ENCODE measurements around the gene VPS13D. TPM values are rescaled to one million over a fixed set of nuclear protein-coding genes. Genes with fewer than 3 reads are reported as not detected.

The VPS13D gene
- total RNA-seq, 4 donors from 2014 or later: 137 to 238 (median 191) TPM

DNA sequence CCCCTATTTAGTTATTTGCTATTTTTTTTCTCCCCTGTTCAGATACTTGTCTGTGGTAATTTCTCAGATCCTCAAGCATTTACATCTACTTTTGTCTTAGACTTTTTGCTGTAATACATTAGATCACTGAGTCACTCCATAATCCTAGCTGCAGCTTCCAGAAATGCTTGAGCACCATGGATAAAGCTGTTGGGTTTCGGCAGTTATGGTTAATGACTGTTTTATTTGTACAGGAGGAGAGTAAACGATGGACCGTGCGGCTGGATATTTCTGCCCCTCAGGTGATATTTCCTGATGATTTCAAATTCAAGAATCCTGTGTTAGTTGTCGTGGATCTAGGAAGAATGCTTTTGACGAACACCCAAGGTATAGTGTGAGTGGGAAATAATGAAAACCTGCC lies 42.9 kb downstream of the VPS13D start:
- intact Hi-C loops (cut with DNase I): loop anchor here (2.0 kb wide), 1 partner anchor 384 kb away; no protein-coding TSS in a partner anchor
- DNase-seq: no peak
- Histone ChIP-seq H3K4me3 (replicated peaks in 1 of 3) (no peak overlapping the region), H3K27ac (no peak overlapping the region), H3K27me3 (no peaks in the 10 kb centered on the region), H3K9me3 (no peaks in the 10 kb centered on the region), H3K4me1 (no peaks in the 10 kb centered on the region), H3K36me3 (peaks cover 64 to 84% of the 10 kb centered on the region in 2 donors)
- TF ChIP-seq POLR2A (IDR thresholded peaks at IDR 0.05): no peak
- TF ChIP-seq, protein P1, sequence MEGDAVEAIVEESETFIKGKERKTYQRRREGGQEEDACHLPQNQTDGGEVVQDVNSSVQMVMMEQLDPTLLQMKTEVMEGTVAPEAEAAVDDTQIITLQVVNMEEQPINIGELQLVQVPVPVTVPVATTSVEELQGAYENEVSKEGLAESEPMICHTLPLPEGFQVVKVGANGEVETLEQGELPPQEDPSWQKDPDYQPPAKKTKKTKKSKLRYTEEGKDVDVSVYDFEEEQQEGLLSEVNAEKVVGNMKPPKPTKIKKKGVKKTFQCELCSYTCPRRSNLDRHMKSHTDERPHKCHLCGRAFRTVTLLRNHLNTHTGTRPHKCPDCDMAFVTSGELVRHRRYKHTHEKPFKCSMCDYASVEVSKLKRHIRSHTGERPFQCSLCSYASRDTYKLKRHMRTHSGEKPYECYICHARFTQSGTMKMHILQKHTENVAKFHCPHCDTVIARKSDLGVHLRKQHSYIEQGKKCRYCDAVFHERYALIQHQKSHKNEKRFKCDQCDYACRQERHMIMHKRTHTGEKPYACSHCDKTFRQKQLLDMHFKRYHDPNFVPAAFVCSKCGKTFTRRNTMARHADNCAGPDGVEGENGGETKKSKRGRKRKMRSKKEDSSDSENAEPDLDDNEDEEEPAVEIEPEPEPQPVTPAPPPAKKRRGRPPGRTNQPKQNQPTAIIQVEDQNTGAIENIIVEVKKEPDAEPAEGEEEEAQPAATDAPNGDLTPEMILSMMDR (IDR thresholded peaks at IDR 0.05): no peak
- WGBS, 2 donors: 95 to 97% methylated on average over 6 of the region's 6 CpGs

DNA sequence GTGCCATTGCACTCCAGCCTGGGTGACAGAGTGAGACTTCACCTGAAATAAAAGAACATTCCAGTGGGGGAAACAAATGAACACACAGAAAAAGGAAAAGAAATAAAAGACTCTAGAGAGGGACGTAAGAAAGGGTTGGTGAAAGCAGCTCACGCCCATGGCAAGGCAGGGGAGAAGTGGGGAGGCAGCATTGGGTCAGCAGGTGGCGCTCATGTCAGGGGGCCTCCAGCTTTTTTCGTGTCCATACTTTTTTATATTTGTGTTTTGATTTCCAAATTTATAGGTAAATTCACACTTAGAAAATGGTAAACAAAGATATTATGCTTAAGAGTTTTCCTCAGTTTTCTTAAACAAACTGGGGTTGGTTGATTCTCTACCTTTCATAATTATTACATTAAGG lies 45.5 kb downstream of the VPS13D start:
- Histone ChIP-seq H3K4me1 (no peaks in the 10 kb centered on the region), H3K27me3 (no peaks in the 10 kb centered on the region), H3K4me3 (replicated peaks in 1 of 3) (no peak overlapping the region), H3K27ac (no peak overlapping the region), H3K36me3 (peaks cover 56 to 75% of the 10 kb centered on the region in 2 donors), H3K9me3 (no peaks in the 10 kb centered on the region)
- peak; percentile 38 to 39 for DNase-seq
- intact Hi-C loops (cut with DNase I): no loop called here
- 69 to 70% methylated on average over 4 of the region's 4 CpGs for WGBS, 2 donors
- TF ChIP-seq, protein P1 (IDR thresholded peaks at IDR 0.05): peak in 5 of 6 experiments; percentile 41 to 64 (median 53)
- no peak for TF ChIP-seq POLR2A (IDR thresholded peaks at IDR 0.05)

DNA sequence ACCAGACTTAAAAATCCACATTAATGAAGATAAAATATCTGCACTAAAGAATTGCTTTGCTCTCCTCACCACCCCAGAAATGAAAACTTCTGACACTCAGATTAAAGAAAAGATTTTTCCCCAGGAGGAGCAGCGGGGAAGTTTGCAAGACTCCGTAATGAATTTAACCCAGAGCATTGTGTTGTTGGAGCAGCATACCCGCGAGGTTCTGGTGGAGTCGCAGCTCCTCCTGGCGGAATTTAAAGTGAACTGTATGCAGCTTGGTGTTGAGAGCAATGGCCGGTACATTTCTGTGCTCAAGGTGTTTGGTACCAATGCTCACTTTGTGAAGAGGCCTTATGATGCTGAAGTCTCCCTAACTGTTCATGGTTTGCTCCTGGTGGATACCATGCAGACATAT lies 46.4 kb downstream of the VPS13D start:
- Histone ChIP-seq H3K36me3 (peaks cover 47 to 67% of the 10 kb centered on the region in 2 donors), H3K4me1 (no peaks in the 10 kb centered on the region), H3K27ac (no peak overlapping the region), H3K4me3 (replicated peaks in 1 of 3) (no peak overlapping the region), H3K9me3 (no peaks in the 10 kb centered on the region), H3K27me3 (no peaks in the 10 kb centered on the region)
- TF ChIP-seq POLR2A (IDR thresholded peaks at IDR 0.05): no peak
- TF ChIP-seq, protein P1 (IDR thresholded peaks at IDR 0.05): peak in 2 of 6 experiments; percentile 27 to 34
- intact Hi-C loops (cut with DNase I): no loop called here
- 76 to 86% methylated on average over 7 of the region's 7 CpGs for WGBS, 2 donors
- peak; percentile 10 to 11 for DNase-seq

DNA sequence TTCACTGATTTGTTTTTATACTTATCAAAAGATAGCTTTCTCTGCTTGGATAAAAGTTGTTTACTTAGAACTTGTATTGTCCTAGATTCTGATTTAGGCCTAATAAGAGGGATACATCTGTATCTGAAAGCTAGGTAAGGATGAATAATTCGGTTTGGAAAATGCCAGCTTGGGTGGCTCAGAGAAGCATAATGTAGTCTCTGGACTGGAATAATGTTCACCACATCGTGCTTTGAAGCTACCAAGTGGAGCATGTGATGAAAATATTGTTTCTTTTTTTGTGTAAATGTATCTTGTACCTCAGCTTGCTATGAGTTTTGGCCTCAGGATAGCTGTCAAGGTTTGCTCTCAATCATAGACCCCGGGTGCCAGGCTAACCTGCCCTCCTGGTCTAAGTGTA lies 49.2 kb downstream of the VPS13D start:
- no peak overlapping the region for H3K27ac ChIP-seq
- peaks cover 51 to 68% of the 10 kb centered on the region in 2 donors for H3K36me3 ChIP-seq
- no peak overlapping the region for H3K4me3 ChIP-seq (replicated peaks in 1 of 3)
- H3K9me3 ChIP-seq: no peaks in the 10 kb centered on the region
- no peaks in the 10 kb centered on the region for H3K27me3 ChIP-seq
- intact Hi-C loops (cut with DNase I): no loop called here
- TF ChIP-seq, protein P1 (IDR thresholded peaks at IDR 0.05): no peak
- TF ChIP-seq POLR2A (IDR thresholded peaks at IDR 0.05): no peak
- no peak for DNase-seq
- 93 to 96% methylated on average over 3 of the region's 3 CpGs for WGBS, 2 donors
- H3K4me1 ChIP-seq: no peaks in the 10 kb centered on the region

DNA sequence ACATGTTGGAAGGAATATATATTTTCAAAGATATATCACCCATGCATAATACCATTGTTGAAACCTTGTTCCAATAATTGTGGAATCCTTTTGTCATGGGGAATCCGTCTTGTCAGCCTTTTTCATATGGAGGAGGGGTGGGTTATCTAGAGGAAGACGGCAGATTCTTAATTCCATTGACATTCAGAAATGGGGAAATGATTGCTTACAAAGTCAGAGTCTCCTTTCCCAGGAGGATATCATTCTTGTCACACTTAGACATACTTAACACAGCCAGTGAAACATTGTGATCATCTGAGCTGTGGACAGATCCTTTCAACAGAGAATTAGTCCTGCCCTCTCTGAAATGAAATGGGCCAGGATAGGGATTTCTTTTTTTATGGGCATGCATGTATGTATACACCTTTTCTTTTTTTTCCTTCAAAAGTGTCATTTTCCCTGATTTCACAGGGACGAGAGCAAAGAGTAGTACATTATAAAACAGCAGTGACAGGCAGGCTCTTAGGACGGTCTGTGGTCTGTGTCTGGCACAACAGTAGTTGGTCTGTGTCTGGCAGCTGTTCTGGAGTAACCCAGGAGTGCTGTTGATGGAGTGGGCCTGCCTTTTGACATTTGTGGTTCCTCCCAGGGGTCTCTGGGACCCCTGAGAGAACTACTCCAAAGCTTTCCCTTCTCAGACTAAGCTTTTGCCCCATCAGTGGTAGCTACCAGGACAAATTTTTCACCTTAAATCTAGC lies 50.1 kb downstream of the VPS13D start:
- no peak overlapping the region for H3K27ac ChIP-seq
- peaks cover 45 to 68% of the 10 kb centered on the region in 2 donors for H3K36me3 ChIP-seq
- WGBS, 2 donors: 85 to 89% methylated on average over 4 of the region's 4 CpGs
- H3K4me3 ChIP-seq (replicated peaks in 1 of 3): no peak overlapping the region
- no peak for TF ChIP-seq POLR2A (IDR thresholded peaks at IDR 0.05)
- TF ChIP-seq, protein P1 (IDR thresholded peaks at IDR 0.05): no peak
- no peaks in the 10 kb centered on the region for H3K27me3 ChIP-seq
- intact Hi-C loops (cut with DNase I): no loop called here
- no peaks in the 10 kb centered on the region for H3K9me3 ChIP-seq
- no peak for DNase-seq
- H3K4me1 ChIP-seq: no peaks in the 10 kb centered on the region

All from thyroid gland (tissue), 4 donors.